Nephron (organoid): ENCODE data around the gene MAT2A.

Source experiments
- H3K27ac Mint-ChIP-seq, 3 experiments: 2 replicates each; pipeline ENCODE4 v1.8.0; 2020; ENCODE audit warnings: mixed read lengths in 3 of 3, mild to moderate bottlenecking in 2 of 3, moderate library complexity in 1 of 3
- H3K27me3 Mint-ChIP-seq: 2 replicates; pipeline ENCODE4 v1.8.0; 2021; ENCODE audit warnings: low read depth, mild to moderate bottlenecking, moderate library complexity, mixed read lengths
- H3K36me3 Mint-ChIP-seq: 2 replicates; pipeline ENCODE4 v1.8.0; 2020; ENCODE audit warnings: low read depth, mixed read lengths
- H3K4me1 Mint-ChIP-seq: 2 replicates; pipeline ENCODE4 v1.8.0; 2020; ENCODE audit warnings: mixed read lengths
- H3K4me3 Mint-ChIP-seq, 3 experiments: 2 replicates each; pipeline ENCODE4 v1.8.0; 2020; ENCODE audit warnings: mild to moderate bottlenecking in 3 of 3, mixed read lengths in 3 of 3, moderate library complexity in 2 of 3
- H3K9me3 Mint-ChIP-seq: 2 replicates; pipeline ENCODE4 v1.8.0; 2020; ENCODE audit warnings: mixed read lengths
- CTCF ChIP-seq, 3 experiments: fragments of 200-600 bp; sonication (generic); IDR thresholded peaks; one replicate each; pipeline ENCODE4 v1.5.0; 2021; ENCODE audit warnings: antibody characterized with exemption in 3 of 3; ENCODE audit not compliant: unreplicated experiment in 3 of 3

Gene MAT2A

GRCh38 chr2:85536479-85536878 lies 2.5 kb upstream of the MAT2A start:
- Mint-ChIP-seq H3K4me1 (peaks cover 43% of the 10 kb centered on the region), H3K9me3 (no peaks in the 10 kb centered on the region), H3K27me3 (no peaks in the 10 kb centered on the region), H3K4me3 (peak overlapping the region; percentile 94 to 99 (median 96)), H3K36me3 (peaks cover 17% of the 10 kb centered on the region), H3K27ac (peak overlapping the region; percentile 98 to 100 (median 100))
- TF ChIP-seq CTCF (IDR thresholded peaks at IDR 0.05; ENCODE audit: unreplicated experiment in 3 of 3), result no peak

DNA sequence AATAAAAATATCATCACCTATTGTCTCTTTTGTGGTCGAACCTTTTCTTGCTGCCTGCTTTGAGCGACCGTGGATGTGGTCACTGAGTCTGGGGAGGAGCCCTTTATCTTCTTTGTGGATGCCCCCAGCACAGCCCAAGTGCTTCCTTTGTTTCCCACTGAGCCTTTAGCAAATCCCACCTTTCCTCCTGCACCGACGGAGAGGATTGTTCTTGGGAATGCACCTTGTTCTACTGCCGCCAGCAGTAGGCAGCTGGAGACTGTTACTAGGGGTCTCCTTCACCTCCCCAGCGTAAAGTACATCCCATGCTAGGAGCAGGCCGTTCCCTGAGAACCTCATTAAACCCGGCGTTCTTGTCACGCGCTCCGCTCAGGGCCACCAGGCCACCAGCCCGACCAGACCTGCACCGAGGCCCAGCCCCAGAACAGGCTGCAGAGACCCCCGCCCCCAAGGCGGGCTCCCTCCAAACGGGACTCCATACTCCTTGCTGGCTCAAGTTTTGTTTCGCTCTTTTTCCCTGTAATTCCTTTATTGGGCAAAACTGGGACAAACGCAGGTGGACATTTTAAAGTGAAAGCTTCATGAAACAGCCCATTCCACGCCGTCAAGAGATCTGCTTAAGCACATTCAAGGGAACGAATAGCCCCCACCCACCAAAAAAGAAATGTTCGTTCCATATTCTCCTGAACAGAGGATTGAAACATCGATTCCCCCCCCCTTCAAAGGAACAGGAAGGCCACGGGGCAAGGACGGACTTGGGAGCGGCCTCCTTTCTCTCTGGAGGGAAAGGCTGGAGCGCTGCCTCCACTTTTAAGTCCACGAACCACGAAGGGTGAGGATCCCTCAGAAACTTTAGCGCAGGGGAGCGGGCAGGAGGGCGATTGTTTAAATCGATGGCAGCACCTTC lies 1.1 kb upstream of the MAT2A start:
- Mint-ChIP-seq H3K27me3 (no peaks in the 10 kb centered on the region), H3K4me1 (peaks cover 56% of the 10 kb centered on the region), H3K4me3 (peak overlapping the region; percentile 94 to 99 (median 96)), H3K9me3 (no peaks in the 10 kb centered on the region), H3K36me3 (peaks cover 31% of the 10 kb centered on the region), H3K27ac (peak overlapping the region; percentile 98 to 100 (median 100))
- TF ChIP-seq CTCF (IDR thresholded peaks at IDR 0.05; ENCODE audit: unreplicated experiment in 3 of 3), result no peak

GRCh38 chr2:85539361-85540132 lies 579 bp downstream of the MAT2A start:
- peak overlapping the region; percentile 98 to 100 (median 100) for H3K27ac Mint-ChIP-seq

GRCh38 chr2:85540133-85540648 lies 1.2 kb downstream of the MAT2A start:
- Mint-ChIP-seq H3K4me1 (peaks cover 67% of the 10 kb centered on the region), H3K27me3 (no peaks in the 10 kb centered on the region), H3K4me3 (peak overlapping the region; percentile 94 to 99 (median 96)), H3K9me3 (no peaks in the 10 kb centered on the region), H3K27ac (peak overlapping the region; percentile 97 to 100 (median 98)), H3K36me3 (peaks cover 50% of the 10 kb centered on the region)
- TF ChIP-seq CTCF (IDR thresholded peaks at IDR 0.05; ENCODE audit: unreplicated experiment in 3 of 3), result no peak

More at GRCh38 chr2:85539361-85540132, 579 bp downstream of the MAT2A start:
- Mint-ChIP-seq H3K9me3 (no peaks in the 10 kb centered on the region), H3K36me3 (peaks cover 47% of the 10 kb centered on the region), H3K4me3 (peak overlapping the region; percentile 94 to 99 (median 96)), H3K4me1 (peaks cover 70% of the 10 kb centered on the region), H3K27me3 (no peaks in the 10 kb centered on the region)
- TF ChIP-seq CTCF (IDR thresholded peaks at IDR 0.05; ENCODE audit: unreplicated experiment in 3 of 3), result no peak

DNA sequence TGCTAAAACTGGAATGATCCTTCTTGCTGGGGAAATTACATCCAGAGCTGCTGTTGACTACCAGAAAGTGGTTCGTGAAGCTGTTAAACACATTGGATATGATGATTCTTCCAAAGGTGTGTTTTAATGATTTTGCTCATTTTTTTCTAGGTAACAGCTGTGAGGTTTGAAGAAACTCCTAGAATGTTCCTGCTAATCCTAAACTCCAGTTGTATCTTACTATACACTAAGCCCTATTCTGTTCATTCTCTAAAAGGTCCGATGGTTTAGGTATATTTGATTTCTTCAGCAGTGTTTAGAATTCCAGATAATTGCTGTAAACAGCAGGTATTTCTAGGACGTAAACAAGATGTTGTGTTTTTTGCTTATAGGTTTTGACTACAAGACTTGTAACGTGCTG lies 2.3 kb downstream of the MAT2A start:
- Mint-ChIP-seq H3K27me3 (no peaks in the 10 kb centered on the region), H3K9me3 (no peaks in the 10 kb centered on the region), H3K4me3 (peak overlapping the region; percentile 94 to 99 (median 96)), H3K27ac (peak overlapping the region in 1 of 3 experiments; percentile 100), H3K36me3 (peaks cover 58% of the 10 kb centered on the region), H3K4me1 (peaks cover 64% of the 10 kb centered on the region)
- TF ChIP-seq CTCF (IDR thresholded peaks at IDR 0.05; ENCODE audit: unreplicated experiment in 3 of 3), result no peak
